WTC11 (cell line): ENCODE data around the gene NAA20. TPM values are rescaled to one million over a fixed set of nuclear protein-coding genes. Genes with fewer than 3 reads are reported as not detected.

ENCODE experiments used
- ATAC-seq: fragments of 200-7000 bp; cut with Tn5 transposase; 2 replicates; pipeline ENCODE4 v1.10.0; 2021; ENCODE audit warnings: mild to moderate bottlenecking, moderate library complexity
- CTCF ChIA-PET: fragments of 300-600 bp; sonication (Branson Sonifier 250); formaldehyde crosslinking; loops from one replicate; lab custom pipeline; 2021; ENCODE audit warnings: antibody characterized with exemption; lab: Charles Lee
- POLR2A ChIA-PET: fragments of 350-600 bp; sonication (Branson Sonifier 250); formaldehyde crosslinking; loops from one replicate; lab custom pipeline; 2021; ENCODE audit warnings: antibody characterized with exemption; lab: Charles Lee
- DNase-seq: peaks from one replicate; pipeline ENCODE4 v3.0.0; 2021; ENCODE audit warnings: low spot score
- H3K27ac Mint-ChIP-seq: 2 replicates; pipeline ENCODE4 v1.8.0; 2021; ENCODE audit warnings: mixed read lengths
- H3K27me3 Mint-ChIP-seq: 2 replicates; pipeline ENCODE4 v1.8.0; 2021; ENCODE audit warnings: low read depth, mild to moderate bottlenecking, moderate library complexity, mixed read lengths
- H3K36me3 Mint-ChIP-seq: 2 replicates; pipeline ENCODE4 v1.8.0; 2021; ENCODE audit warnings: mixed read lengths
- H3K4me1 Mint-ChIP-seq: 2 replicates; pipeline ENCODE4 v1.8.0; 2022; ENCODE audit warnings: mixed read lengths
- H3K4me3 Mint-ChIP-seq: 2 replicates; pipeline ENCODE4 v1.8.0; 2021; ENCODE audit warnings: mild to moderate bottlenecking, moderate library complexity, mixed read lengths
- H3K9me3 Mint-ChIP-seq: 2 replicates; pipeline ENCODE4 v1.8.0; 2021; ENCODE audit warnings: mixed read lengths
- ATF2 ChIP-seq: sonication (generic); formaldehyde crosslinking; IDR thresholded peaks from 2 replicates; pipeline ENCODE4 v1.8.1; 2022; ENCODE audit warnings: low read depth, missing genetic modification reagents, borderline replicate concordance
- CDX4 ChIP-seq: fragments of 250-450 bp; sonication (Bioruptor Pico); IDR thresholded peaks from 2 replicates; pipeline ENCODE4 v1.9.0; 2021; ENCODE audit warnings: moderate library complexity, mild to moderate bottlenecking, inconsistent platforms, borderline replicate concordance
- CREM ChIP-seq: sonication (generic); formaldehyde crosslinking; IDR thresholded peaks from 2 replicates; pipeline ENCODE4 v1.8.1; 2022; ENCODE audit warnings: mild to moderate bottlenecking, missing genetic modification reagents, moderate library complexity
- E2F1 ChIP-seq: sonication (generic); formaldehyde crosslinking; IDR thresholded peaks from 2 replicates; pipeline ENCODE4 v1.8.0; 2022; ENCODE audit warnings: mild to moderate bottlenecking, missing genetic modification reagents
- E2F5 ChIP-seq: sonication (generic); formaldehyde crosslinking; IDR thresholded peaks from 2 replicates; pipeline ENCODE4 v1.8.1; 2022; ENCODE audit warnings: mild to moderate bottlenecking, moderate library complexity, missing genetic modification reagents
- ELF4 ChIP-seq: sonication (generic); formaldehyde crosslinking; IDR thresholded peaks from 2 replicates; pipeline ENCODE4 v1.8.1; 2022; ENCODE audit warnings: low read depth, mild to moderate bottlenecking, moderate library complexity, missing genetic modification reagents
- FOXJ3 ChIP-seq: sonication (generic); formaldehyde crosslinking; IDR thresholded peaks from 2 replicates; pipeline ENCODE4 v1.9.0; 2021; ENCODE audit warnings: missing genetic modification reagents, mild to moderate bottlenecking, borderline replicate concordance
- GRHL2 ChIP-seq: fragments of 250-450 bp; sonication (Bioruptor Pico); IDR thresholded peaks from 2 replicates; pipeline ENCODE4 v1.8.0; 2022; ENCODE audit warnings: mild to moderate bottlenecking, moderate library complexity; ENCODE audit not compliant: insufficient replicate concordance, severe bottlenecking
- IRF1 ChIP-seq: sonication (generic); formaldehyde crosslinking; IDR thresholded peaks from 2 replicates; pipeline ENCODE4 v1.8.0; 2023; ENCODE audit warnings: missing genetic modification reagents
- MAX ChIP-seq: sonication (generic); formaldehyde crosslinking; IDR thresholded peaks from 2 replicates; pipeline ENCODE4 v1.8.0; 2022; ENCODE audit warnings: mild to moderate bottlenecking, missing genetic modification reagents
- MYBL2 ChIP-seq: sonication (generic); formaldehyde crosslinking; IDR thresholded peaks from 2 replicates; pipeline ENCODE4 v1.8.1; 2023; ENCODE audit warnings: mild to moderate bottlenecking, moderate library complexity, missing genetic modification reagents
- PRDM15 ChIP-seq: sonication (generic); formaldehyde crosslinking; IDR thresholded peaks from 2 replicates; pipeline ENCODE4 v1.8.0; 2022; ENCODE audit warnings: missing genetic modification reagents
- RELA ChIP-seq: sonication (generic); formaldehyde crosslinking; IDR thresholded peaks from 2 replicates; pipeline ENCODE4 v1.8.1; 2022; ENCODE audit warnings: missing genetic modification reagents, mild to moderate bottlenecking, borderline replicate concordance
- RORB ChIP-seq: fragments of 250-450 bp; sonication (Bioruptor Pico); IDR thresholded peaks from 2 replicates; pipeline ENCODE4 v1.9.0; 2021; ENCODE audit warnings: mild to moderate bottlenecking
- STAT6 ChIP-seq: sonication (generic); formaldehyde crosslinking; conservative IDR thresholded peaks from 2 replicates; pipeline ENCODE4 v1.8.1; 2023; ENCODE audit warnings: mild to moderate bottlenecking, low read depth, missing genetic modification reagents, moderate library complexity
- TP53 ChIP-seq: sonication (generic); formaldehyde crosslinking; IDR thresholded peaks from 2 replicates; pipeline ENCODE4 v1.8.1; 2023; ENCODE audit warnings: mild to moderate bottlenecking, missing genetic modification reagents
- ZBTB43 ChIP-seq: sonication (generic); formaldehyde crosslinking; IDR thresholded peaks from 2 replicates; pipeline ENCODE4 v1.8.1; 2023; ENCODE audit warnings: mild to moderate bottlenecking, missing genetic modification reagents
- ZMAT4 ChIP-seq: fragments of 250-450 bp; sonication (Bioruptor Pico); IDR thresholded peaks from 2 replicates; pipeline ENCODE4 v1.9.0; 2021; ENCODE audit warnings: mild to moderate bottlenecking
- ZNF317 ChIP-seq: sonication (generic); formaldehyde crosslinking; IDR thresholded peaks from 2 replicates; pipeline ENCODE4 v1.8.1; 2023; ENCODE audit warnings: low read depth, mild to moderate bottlenecking, moderate library complexity, missing genetic modification reagents, borderline replicate concordance
- ZNF423 ChIP-seq: fragments of 250-450 bp; sonication (Bioruptor Pico); IDR thresholded peaks from 2 replicates; pipeline ENCODE4 v2.1.2; 2022; ENCODE audit warnings: mild to moderate bottlenecking, moderate library complexity
- total RNA-seq: library from RNA; stranded (reverse); gene quantifications from 3 replicates; pipeline ENCODE4 v1.2.3, GENCODE V29; 2021

Gene NAA20
- total RNA-seq, 1 experiment from 2014 or later: 34.0 TPM

GRCh38 chr20:19977373-19977770 is 39.8 kb upstream of the NAA20 start (continued):
- TF ChIP-seq E2F1 (CRISPR knock-in tag) (no peak), E2F5 (CRISPR knock-in tag) (no peak), CREM (CRISPR knock-in tag) (no peak), ZBTB43 (CRISPR knock-in tag) (no peak), ATF2 (no peak), RORB (CRISPR knock-in tag) (no peak), MYBL2 (CRISPR knock-in tag) (no peak), MAX (no peak), FOXJ3 (CRISPR knock-in tag) (no peak), ZMAT4 (CRISPR knock-in tag) (no peak), CDX4 (no peak), ZNF423 (CRISPR knock-in tag) (no peak)

GRCh38 chr20:19978511-19979210 is 38.5 kb upstream of the NAA20 start:
- Mint-ChIP-seq H3K27ac (no peak overlapping the region; the same call in 1 of the 2 replicates), H3K27me3 (no peaks in the 10 kb centered on the region), H3K4me1 (peaks cover 6% of the 10 kb centered on the region), H3K9me3 (no peaks in the 10 kb centered on the region), H3K4me3 (no peak overlapping the region), H3K36me3 (no peaks in the 10 kb centered on the region)
- ChIA-PET POLR2A (no interaction called here), CTCF (no interaction called here)
- DNase-seq (no peak), ATAC-seq (no peak)
- no peak for TF ChIP-seq PRDM15 (CRISPR knock-in tag)
- TF ChIP-seq ZNF317 (CRISPR knock-in tag): no peak
- TF ChIP-seq TP53 (CRISPR knock-in tag): no peak
- no peak for TF ChIP-seq STAT6 (CRISPR knock-in tag)
- TF ChIP-seq RELA: no peak
- no peak for TF ChIP-seq GRHL2 (CRISPR knock-in tag)
- TF ChIP-seq IRF1 (CRISPR knock-in tag): no peak
- TF ChIP-seq ELF4 (CRISPR knock-in tag): no peak
